CD4-positive, alpha-beta T cell treated with Interferon gamma for 1 hour (primary cell): ENCODE measurements around the gene IQGAP1.
"Not testable (repeated sequence)": the region's sequence is repeated elsewhere in the genome, so short reads cannot be mapped to it uniquely, and the experiment has no call there.

Experiments used
- DNase-seq: peaks from one replicate; pipeline ENCODE4 v3.0.0-alpha.2; 2020

The IQGAP1 gene

GRCh38 chr15:90412356-90413194 lies 24.5 kb downstream of the IQGAP1 start:
- peak; percentile 39 for DNase-seq

GRCh38 chr15:90413411-90414379 lies 25.7 kb downstream of the IQGAP1 start:
- no peak for DNase-seq

- no peak for DNase-seq
Measured at GRCh38 chr15:90414408-90415028, 26.5 kb downstream of the IQGAP1 start.

- DNase-seq = not testable (repeated sequence)
Measured at GRCh38 chr15:90416052-90416451, 28.0 kb downstream of the IQGAP1 start.

- DNase-seq = no peak
Measured at GRCh38 chr15:90418627-90419026, 30.6 kb downstream of the IQGAP1 start.

GRCh38 chr15:90419206-90419605 lies 31.2 kb downstream of the IQGAP1 start:
- no peak for DNase-seq

- no peak for DNase-seq
Measured at GRCh38 chr15:90419738-90420406, 31.8 kb downstream of the IQGAP1 start.

- DNase-seq = no peak
Measured at GRCh38 chr15:90420451-90420850, 32.4 kb downstream of the IQGAP1 start.

GRCh38 chr15:90421527-90421926 lies 33.5 kb downstream of the IQGAP1 start:
- no peak for DNase-seq

GRCh38 chr15:90422043-90422442 lies 34.0 kb downstream of the IQGAP1 start:
- no peak for DNase-seq

GRCh38 chr15:90422936-90423335 lies 34.9 kb downstream of the IQGAP1 start:
- no peak for DNase-seq

- no peak for DNase-seq
Measured at GRCh38 chr15:90423801-90424319, 35.8 kb downstream of the IQGAP1 start.

GRCh38 chr15:90425726-90426346 lies 37.8 kb downstream of the IQGAP1 start:
- DNase-seq = no peak

GRCh38 chr15:90427185-90427584 lies 39.1 kb downstream of the IQGAP1 start:
- DNase-seq = no peak

- no peak for DNase-seq
Measured at GRCh38 chr15:90432253-90432652, 44.2 kb downstream of the IQGAP1 start.

GRCh38 chr15:90435652-90436337 lies 47.8 kb downstream of the IQGAP1 start:
- no peak for DNase-seq

GRCh38 chr15:90436952-90437351 lies 48.9 kb downstream of the IQGAP1 start:
- DNase-seq = no peak

- DNase-seq = no peak
Measured at GRCh38 chr15:90437516-90437915, 49.5 kb downstream of the IQGAP1 start.

- DNase-seq = no peak
Measured at GRCh38 chr15:90439946-90440345, 51.9 kb downstream of the IQGAP1 start.

GRCh38 chr15:90441027-90441426 lies 53.0 kb downstream of the IQGAP1 start:
- DNase-seq = no peak

GRCh38 chr15:90442423-90442822 lies 54.4 kb downstream of the IQGAP1 start:
- no peak for DNase-seq
